ENCODE measurements around the gene TXNL4A. TPM values are rescaled to one million over a fixed set of nuclear protein-coding genes. Genes with fewer than 3 reads are reported as not detected.
"Not testable (repeated sequence)": the region's sequence is repeated elsewhere in the genome, so short reads cannot be mapped to it uniquely, and the experiment has no call there.

The TXNL4A gene
- polyA plus RNA-seq, 6 donors from 2014 or later: 192 to 253 (median 220) TPM

- DNase-seq (no peak), ATAC-seq (ENCODE audit: low read depth in 2 of 2) (no peak)
- peaks cover 3 to 24% (median 16%) of the 10 kb centered on the region in 3 donors for H3K4me1 Mint-ChIP-seq
- H3K9me3 Mint-ChIP-seq: no peaks in the 10 kb centered on the region
- no peaks in the 10 kb centered on the region for H3K27me3 Mint-ChIP-seq
- H3K4me3 Mint-ChIP-seq: no peak overlapping the region
- H3K27ac Mint-ChIP-seq: peak overlapping the region in 1 of 6 donors; percentile 88
- peaks cover 14 to 20% of the 10 kb centered on the region in 2 donors for H3K36me3 Mint-ChIP-seq
Observed at GRCh38 chr18:79970419-79971133, 17.8 kb downstream of the TXNL4A start.

- no peak for DNase-seq
- H3K27ac Mint-ChIP-seq: peak overlapping the region in 3 of 6 donors; percentile 19 to 91 (median 79)
- ATAC-seq (ENCODE audit: low read depth in 2 of 2): peak in 1 of 2 donors; percentile 11
Observed at GRCh38 chr18:79965119-79965902, 23.1 kb downstream of the TXNL4A start.

GRCh38 chr18:79964330-79965118, 23.8 kb downstream of the TXNL4A start, which contains the start of gene HSBP1L1:
HSBP1L1 (plus strand) TSS chr18:79964643; CDS start chr18:79964736, 93 bp downstream.
- Mint-ChIP-seq H3K27me3 (peaks cover 0 to 15% (median 14%) of the 10 kb centered on the region in 3 donors), H3K36me3 (no peaks in the 10 kb centered on the region), H3K9me3 (no peaks in the 10 kb centered on the region), H3K4me1 (peaks cover 20 to 32% (median 23%) of the 10 kb centered on the region in 3 donors), H3K4me3 (peak within 1 kb of the TSS; percentile 69 to 87 (median 80)), H3K27ac (peak within 1 kb of the TSS in 4 of 6 donors; percentile 12 to 91 (median 49))
- ATAC-seq (ENCODE audit: low read depth in 2 of 2) (peak; percentile 82 to 90), DNase-seq (peak; percentile 64)

More at GRCh38 chr18:79965119-79965902, 23.1 kb downstream of the TXNL4A start:
- Mint-ChIP-seq H3K27me3 (peaks cover 0 to 15% (median 14%) of the 10 kb centered on the region in 3 donors), H3K36me3 (no peaks in the 10 kb centered on the region), H3K4me3 (peak overlapping the region; percentile 63 to 87 (median 80)), H3K4me1 (peaks cover 17 to 33% (median 25%) of the 10 kb centered on the region in 3 donors), H3K9me3 (no peaks in the 10 kb centered on the region)

DNA sequence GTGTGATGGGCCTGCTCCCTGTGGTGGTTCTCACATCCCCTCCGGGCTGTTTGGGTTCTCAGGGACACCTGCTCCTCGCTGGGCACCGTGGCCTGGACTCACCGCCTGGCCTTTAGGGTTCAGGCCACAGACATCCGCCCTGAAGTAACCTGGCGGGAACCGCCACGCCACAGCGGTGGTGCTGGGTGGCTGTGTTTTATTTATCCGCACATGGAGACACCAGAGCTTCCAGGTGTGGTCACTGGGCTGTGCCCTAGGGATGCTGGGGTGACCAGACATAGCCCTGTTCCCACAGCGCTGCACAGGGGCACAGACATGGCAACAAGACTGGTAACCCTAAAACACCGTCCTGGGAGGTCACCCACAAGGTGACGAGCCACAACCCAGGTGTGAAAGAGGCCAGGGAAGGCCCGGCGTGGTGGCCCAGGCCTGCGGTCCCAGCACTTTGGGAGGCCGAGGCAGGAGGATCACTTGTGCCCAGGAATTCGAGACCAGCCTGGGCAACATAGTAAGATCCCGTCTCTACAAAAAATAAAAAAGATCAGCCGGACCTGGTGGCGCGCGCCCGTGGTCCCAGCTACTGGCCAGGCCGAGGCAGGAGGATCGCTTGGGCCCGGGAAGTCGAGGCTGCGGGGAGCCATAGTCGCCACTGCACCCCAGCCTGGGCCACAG, 24.6 kb downstream of the TXNL4A start:
- Mint-ChIP-seq H3K9me3 (no peaks in the 10 kb centered on the region), H3K27ac (peak overlapping the region in 1 of 6 donors; percentile 62), H3K27me3 (peaks cover 0 to 15% (median 14%) of the 10 kb centered on the region in 3 donors), H3K36me3 (no peaks in the 10 kb centered on the region), H3K4me3 (peak overlapping the region; percentile 60 to 82 (median 68)), H3K4me1 (peaks cover 18 to 29% (median 20%) of the 10 kb centered on the region in 3 donors)
- DNase-seq: no peak
- ATAC-seq (ENCODE audit: low read depth in 2 of 2): no peak

- no peak for DNase-seq
- H3K27ac Mint-ChIP-seq: peak overlapping the region in 1 of 6 donors; percentile 49
- peak overlapping the region in 7 of 8 donors; percentile 9 to 71 (median 67) for H3K4me3 Mint-ChIP-seq
- peaks cover 0 to 15% (median 14%) of the 10 kb centered on the region in 3 donors for H3K27me3 Mint-ChIP-seq
- H3K36me3 Mint-ChIP-seq: no peaks in the 10 kb centered on the region
- peaks cover 18 to 25% (median 20%) of the 10 kb centered on the region in 3 donors for H3K4me1 Mint-ChIP-seq
- ATAC-seq (ENCODE audit: low read depth in 2 of 2): peak; percentile 29 to 60
- no peaks in the 10 kb centered on the region for H3K9me3 Mint-ChIP-seq
Observed at GRCh38 chr18:79962835-79963657, 25.3 kb downstream of the TXNL4A start.

DNA sequence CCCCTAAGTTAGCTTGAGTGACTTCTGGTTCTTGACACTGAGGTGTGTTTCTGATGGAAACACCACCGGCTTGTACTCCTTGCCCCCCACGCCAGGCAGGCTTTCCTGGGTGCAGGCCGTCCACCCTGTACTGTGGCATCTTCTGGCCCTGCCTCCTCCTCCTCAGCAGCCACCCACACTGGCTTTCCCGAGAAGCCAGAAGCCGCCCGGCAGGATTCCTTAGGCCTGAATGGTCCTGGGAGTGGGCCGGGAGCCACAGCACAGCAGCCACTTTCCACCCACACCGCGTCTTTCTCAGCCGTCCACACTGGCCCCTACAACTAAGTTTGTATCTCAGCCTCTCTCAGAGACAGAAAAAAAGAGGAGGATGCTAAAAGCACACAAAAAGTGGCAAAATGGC, 26.1 kb downstream of the TXNL4A start:
- H3K27me3 Mint-ChIP-seq: peaks cover 0 to 15% (median 14%) of the 10 kb centered on the region in 3 donors
- no peaks in the 10 kb centered on the region for H3K9me3 Mint-ChIP-seq
- H3K4me1 Mint-ChIP-seq: peaks cover 18 to 25% (median 20%) of the 10 kb centered on the region in 3 donors
- no peak for ATAC-seq (ENCODE audit: low read depth in 2 of 2)
- no peaks in the 10 kb centered on the region for H3K36me3 Mint-ChIP-seq
- no peak for DNase-seq
- peak overlapping the region in 4 of 8 donors; percentile 8 to 69 (median 48) for H3K4me3 Mint-ChIP-seq
- H3K27ac Mint-ChIP-seq: no peak overlapping the region

DNA sequence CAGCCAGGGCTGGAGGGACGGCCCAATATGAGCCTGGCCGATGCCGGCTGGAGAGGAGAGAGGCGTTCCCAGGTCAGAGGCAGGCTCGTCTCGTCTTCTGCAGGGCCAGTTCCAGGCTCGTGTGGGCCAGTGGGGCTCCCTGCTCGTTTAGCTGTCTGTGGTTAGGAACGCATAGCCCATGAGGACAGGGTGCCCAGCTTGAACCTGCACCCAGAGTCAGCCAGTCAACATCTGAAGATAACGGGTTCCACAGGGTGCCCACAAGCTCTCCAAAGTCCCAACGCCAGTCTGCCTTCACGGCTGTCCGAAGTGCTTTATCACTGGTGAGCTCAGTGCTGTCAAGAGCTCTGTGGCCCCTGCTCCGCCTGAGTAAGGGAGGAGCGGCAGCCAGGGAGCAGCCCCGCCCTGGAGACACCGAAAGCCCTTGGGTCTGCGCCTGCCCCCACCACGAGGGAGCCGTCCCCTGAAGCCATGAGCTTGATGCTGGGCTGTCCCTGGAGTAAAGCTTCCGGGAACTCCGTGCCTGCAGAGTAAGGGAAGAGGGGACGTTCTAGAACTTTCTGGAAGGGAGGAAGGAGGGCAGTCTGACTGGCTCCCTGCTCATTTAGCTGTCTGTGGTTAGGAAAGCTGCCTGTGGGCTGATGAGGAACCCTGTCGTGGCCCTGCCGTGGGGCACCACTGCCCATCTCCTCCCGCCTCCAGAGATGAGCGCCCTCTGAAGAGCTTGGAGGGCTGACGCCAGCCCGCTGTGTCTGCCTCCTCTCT, 26.7 kb downstream of the TXNL4A start:
- Mint-ChIP-seq H3K27ac (no peak overlapping the region), H3K27me3 (peaks cover 0 to 15% (median 14%) of the 10 kb centered on the region in 3 donors), H3K4me3 (peak overlapping the region in 2 of 8 donors; percentile 29 to 53), H3K9me3 (no peaks in the 10 kb centered on the region), H3K4me1 (peaks cover 18 to 25% (median 20%) of the 10 kb centered on the region in 3 donors), H3K36me3 (no peaks in the 10 kb centered on the region)
- no peak for DNase-seq
- ATAC-seq (ENCODE audit: low read depth in 2 of 2): no peak

GRCh38 chr18:79960921-79961526, 27.3 kb downstream of the TXNL4A start:
- H3K27me3 Mint-ChIP-seq: peaks cover 0 to 15% (median 14%) of the 10 kb centered on the region in 3 donors
- H3K9me3 Mint-ChIP-seq: no peaks in the 10 kb centered on the region
- DNase-seq (no peak), ATAC-seq (ENCODE audit: low read depth in 2 of 2) (no peak)
- H3K27ac Mint-ChIP-seq: no peak overlapping the region
- H3K4me3 Mint-ChIP-seq: peak overlapping the region in 4 of 8 donors; percentile 29 to 53 (median 38)
- no peaks in the 10 kb centered on the region for H3K36me3 Mint-ChIP-seq
- H3K4me1 Mint-ChIP-seq: peaks cover 18 to 25% (median 20%) of the 10 kb centered on the region in 3 donors

DNA sequence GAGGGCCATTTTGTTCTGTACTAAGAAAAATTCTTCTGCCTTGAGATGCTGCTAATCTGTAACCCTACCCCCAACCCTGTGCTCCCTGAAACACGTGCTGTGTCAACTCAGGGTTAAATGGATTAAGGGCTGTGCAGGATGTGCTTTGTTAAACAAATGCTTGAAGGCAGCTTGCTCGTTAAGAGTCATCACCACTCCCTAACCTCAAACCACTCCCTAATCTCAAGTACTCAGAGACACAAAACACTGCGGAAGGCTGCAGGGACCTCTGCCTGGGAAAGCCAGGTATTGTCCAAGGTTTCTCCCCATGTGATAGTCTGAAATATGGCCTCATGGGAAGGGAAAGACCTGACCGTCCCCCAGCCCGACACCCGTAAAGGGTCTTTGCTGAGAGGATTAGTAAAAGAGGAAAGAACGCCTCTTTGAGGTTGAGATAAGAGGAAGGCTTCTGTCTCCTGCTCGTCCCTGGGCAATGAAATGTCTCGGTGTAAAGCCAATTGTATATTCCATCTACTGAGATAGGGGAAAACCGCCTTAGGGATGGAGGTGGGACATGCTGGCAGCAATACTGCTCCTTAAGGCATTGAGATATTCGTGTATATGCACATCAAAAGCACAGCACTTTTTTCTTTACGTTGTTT, 28.1 kb downstream of the TXNL4A start:
- H3K36me3 Mint-ChIP-seq; H3K9me3 Mint-ChIP-seq; DNase-seq; ATAC-seq (ENCODE audit: low read depth in 2 of 2): not testable (repeated sequence)
- Mint-ChIP-seq H3K27ac (peak overlapping the region in 2 of 6 donors; percentile 29 to 66), H3K27me3 (peaks cover 0 to 15% (median 14%) of the 10 kb centered on the region in 3 donors), H3K4me3 (peak overlapping the region in 2 of 8 donors; percentile 49 to 53), H3K4me1 (peaks cover 14 to 21% (median 15%) of the 10 kb centered on the region in 3 donors)

DNA sequence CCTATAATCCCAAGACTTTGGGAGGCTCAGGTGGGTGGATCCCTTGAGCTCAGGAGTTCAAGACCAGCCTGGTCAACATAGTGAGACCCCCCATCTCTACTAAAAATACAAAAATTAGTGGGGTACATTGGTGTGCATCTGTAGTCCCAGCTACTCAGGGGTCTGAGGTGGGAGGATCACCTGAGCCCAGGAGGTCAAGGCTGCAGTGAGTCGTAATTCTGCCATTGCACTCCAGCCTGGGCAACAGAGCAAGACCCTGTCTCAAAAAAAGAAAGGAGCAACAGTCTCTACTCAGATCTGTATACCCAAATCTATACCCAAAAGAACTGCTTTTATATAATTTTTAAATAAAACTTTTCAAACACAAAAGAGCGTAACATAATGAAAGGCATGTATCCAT, 29.4 kb downstream of the TXNL4A start:
- no peaks in the 10 kb centered on the region for H3K36me3 Mint-ChIP-seq
- ATAC-seq (ENCODE audit: low read depth in 2 of 2) (no peak), DNase-seq (no peak)
- peaks cover 0 to 15% (median 14%) of the 10 kb centered on the region in 3 donors for H3K27me3 Mint-ChIP-seq
- peaks cover 12 to 19% (median 12%) of the 10 kb centered on the region in 3 donors for H3K4me1 Mint-ChIP-seq
- no peak overlapping the region for H3K4me3 Mint-ChIP-seq
- H3K27ac Mint-ChIP-seq: no peak overlapping the region
- no peaks in the 10 kb centered on the region for H3K9me3 Mint-ChIP-seq
